Right lobe of liver (tissue), 4 donors: ENCODE data around the gene C1orf53.

ENCODE experiments used
- CTCF ChIP-seq, 4 donors: fragments of 200-600 bp in 3 of 4; fragments of 450-650 bp in 1 of 4; IDR thresholded peaks; one replicate each; pipeline versions ENCODE4 v1.5.1 to v1.8.0; 2016 to 2022; ENCODE audit warnings: antibody characterized with exemption in 4 of 4, mild to moderate bottlenecking in 2 of 4
- POLR2A ChIP-seq: fragments of 450-650 bp; IDR thresholded peaks from one replicate; pipeline ENCODE4 v1.6.1; 2017; ENCODE audit warnings: antibody characterized with exemption, mild to moderate bottlenecking
- donor health status: DM: no; HTN: no; CAD: no.
- donor health status: DM: no; HTN: no; CAD: no.
- donor health status: DM: no; HTN: yes; CAD: no.

GRCh38 chr1:197937381-197937780, 35.0 kb downstream of the C1orf53 start:
- no peak for TF ChIP-seq CTCF (IDR thresholded peaks at IDR 0.05)
- no peak for TF ChIP-seq POLR2A
